Esophagus muscularis mucosa (tissue), 4 donors: ENCODE measurements around the gene CCDC122.

Source experiments
- EP300 ChIP-seq: sonication (generic); formaldehyde crosslinking; IDR thresholded peaks from one replicate; pipeline ENCODE4 v1.6.1; 2017; ENCODE audit warnings: antibody characterized with exemption
- POLR2A ChIP-seq: fragments of 450-650 bp; IDR thresholded peaks from one replicate; pipeline ENCODE4 v1.6.1; 2017; ENCODE audit warnings: antibody characterized with exemption, moderate library complexity, mild to moderate bottlenecking, low read depth
- POLR2AphosphoS5 ChIP-seq, 2 donors: sonication (generic); formaldehyde crosslinking; IDR thresholded peaks; one replicate each; pipeline ENCODE4 v1.6.1; 2017; ENCODE audit warnings: antibody characterized with exemption in 2 of 2
- TF ChIP-seq, protein P1 (sequence below), 3 experiments: fragments of 200-600 bp in 2 of 3; fragments of 450-650 bp in 1 of 3; sonication (generic) in 2 of 3; IDR thresholded peaks; one replicate each; pipeline ENCODE4 v1.5.1; 2017 to 2019; ENCODE audit warnings: antibody characterized with exemption in 3 of 3, mild to moderate bottlenecking in 2 of 3, moderate library complexity in 1 of 3

DNA sequence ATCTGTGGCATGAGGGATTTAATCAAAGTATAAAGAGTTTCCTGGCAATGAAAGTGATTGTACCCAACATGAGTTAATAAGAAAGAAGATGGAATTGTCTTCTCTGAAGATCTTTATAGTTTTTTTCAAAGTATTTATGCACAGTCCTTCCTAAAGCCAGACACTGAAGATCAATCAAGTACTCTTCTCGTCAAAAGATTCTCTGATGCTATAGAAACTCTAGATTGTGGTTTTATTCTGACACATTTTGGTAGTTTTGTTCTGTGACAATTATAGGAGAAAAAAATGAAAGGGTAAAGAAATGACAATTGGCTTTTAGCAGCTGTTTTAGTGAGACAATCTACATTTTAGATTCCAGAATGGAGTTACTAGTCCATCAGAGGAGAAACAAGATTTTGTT is 82.4 kb downstream of the CCDC122 start:
- TF ChIP-seq POLR2AphosphoS5 (IDR thresholded peaks at IDR 0.05) = no peak
- TF ChIP-seq POLR2A = no peak
- TF ChIP-seq, protein P1, sequence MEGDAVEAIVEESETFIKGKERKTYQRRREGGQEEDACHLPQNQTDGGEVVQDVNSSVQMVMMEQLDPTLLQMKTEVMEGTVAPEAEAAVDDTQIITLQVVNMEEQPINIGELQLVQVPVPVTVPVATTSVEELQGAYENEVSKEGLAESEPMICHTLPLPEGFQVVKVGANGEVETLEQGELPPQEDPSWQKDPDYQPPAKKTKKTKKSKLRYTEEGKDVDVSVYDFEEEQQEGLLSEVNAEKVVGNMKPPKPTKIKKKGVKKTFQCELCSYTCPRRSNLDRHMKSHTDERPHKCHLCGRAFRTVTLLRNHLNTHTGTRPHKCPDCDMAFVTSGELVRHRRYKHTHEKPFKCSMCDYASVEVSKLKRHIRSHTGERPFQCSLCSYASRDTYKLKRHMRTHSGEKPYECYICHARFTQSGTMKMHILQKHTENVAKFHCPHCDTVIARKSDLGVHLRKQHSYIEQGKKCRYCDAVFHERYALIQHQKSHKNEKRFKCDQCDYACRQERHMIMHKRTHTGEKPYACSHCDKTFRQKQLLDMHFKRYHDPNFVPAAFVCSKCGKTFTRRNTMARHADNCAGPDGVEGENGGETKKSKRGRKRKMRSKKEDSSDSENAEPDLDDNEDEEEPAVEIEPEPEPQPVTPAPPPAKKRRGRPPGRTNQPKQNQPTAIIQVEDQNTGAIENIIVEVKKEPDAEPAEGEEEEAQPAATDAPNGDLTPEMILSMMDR (IDR thresholded peaks at IDR 0.05) = no peak
- TF ChIP-seq EP300 = no peak
